Panc1 (cell line): ENCODE results near the gene HACL1. TPM values are rescaled to one million over a fixed set of nuclear protein-coding genes. Genes with fewer than 3 reads are reported as not detected.
A peak's percentile ranks its signal among the peaks of the same experiment; 100 is the strongest.

Experiments
- ATAC-seq: fragments of 200-7000 bp; cut with Tn5 transposase; 2 replicates; pipeline ENCODE4 v1.9.1; 2020; ENCODE audit warnings: mild to moderate bottlenecking, moderate library complexity
- BruUV-seq: library from RNA; stranded (reverse); fragments of 400-500 nt; replicated peaks from 2 replicates; lab custom pipeline; 2021; lab: Mats Ljungman, UMichigan
- CTCF ChIA-PET: fragments of 300-600 bp; sonication (Branson Sonifier 250); formaldehyde crosslinking; loops from one replicate; lab custom pipeline; 2022; ENCODE audit warnings: antibody characterized with exemption; lab: Charles Lee
- POLR2A ChIA-PET: fragments of 300-600 bp; sonication (Branson Sonifier 250); formaldehyde crosslinking; loops from one replicate; lab custom pipeline; 2022; ENCODE audit warnings: antibody characterized with exemption; lab: Charles Lee
- DNase-seq: peaks from one replicate; pipeline ENCODE4 v3.0.0-alpha.2; 2010; ENCODE audit warnings: low read depth, low spot score
- H3K27ac ChIP-seq: 2 replicates; pipeline ENCODE4 v1.5.1; 2011; ENCODE audit warnings: mild to moderate bottlenecking, low read length, inconsistent platforms
- H3K27me3 ChIP-seq: fragments of 200-500 bp; sonication (Bioruptor generic); 2 replicates; pipeline ENCODE4 v1.6.0; 2014; ENCODE audit warnings: low read length, inconsistent platforms; ENCODE audit not compliant: control insufficient read depth, insufficient read depth
- H3K36me3 ChIP-seq: fragments of 200-500 bp; sonication (Bioruptor generic); 2 replicates; pipeline ENCODE4 v1.5.1; 2014; ENCODE audit warnings: inconsistent platforms, mild to moderate bottlenecking, low read length, moderate library complexity; ENCODE audit not compliant: control insufficient read depth, insufficient read depth
- H3K4me1 ChIP-seq: 2 replicates; pipeline ENCODE4 v1.5.1; 2011; ENCODE audit warnings: inconsistent platforms, mild to moderate bottlenecking, low read length, moderate library complexity; ENCODE audit not compliant: control insufficient read depth, insufficient read depth
- H3K4me3 ChIP-seq, 2 experiments: 2 replicates each; pipeline ENCODE4 v1.5.1; 2011 to 2012; ENCODE audit warnings: low read depth in 2 of 2, low read length in 2 of 2, mild to moderate bottlenecking in 2 of 2, inconsistent platforms in 1 of 2, moderate library complexity in 1 of 2
- H3K9me3 ChIP-seq: fragments of 200-500 bp; sonication (Bioruptor generic); 2 replicates; pipeline ENCODE4 v1.5.1; 2014; ENCODE audit warnings: low read depth, mild to moderate bottlenecking, inconsistent platforms, low read length, moderate library complexity; ENCODE audit not compliant: control insufficient read depth, insufficient read depth
- CTCF ChIP-seq: fragments of 450-650 bp; IDR thresholded peaks from 2 replicates; pipeline ENCODE4 v1.5.1; 2017; ENCODE audit warnings: mild to moderate bottlenecking
- POLR2AphosphoS5 ChIP-seq: IDR thresholded peaks from 2 replicates; pipeline ENCODE4 v1.6.1; 2012; ENCODE audit warnings: mild to moderate bottlenecking, low read depth, low read length, moderate library complexity
- REST ChIP-seq, 2 experiments: IDR thresholded peaks; 2 replicates each; pipeline ENCODE4 v1.6.1; 2011 to 2012; ENCODE audit warnings: low read depth in 2 of 2, control low read depth in 1 of 2, low read length in 1 of 2, mild to moderate bottlenecking in 1 of 2, moderate library complexity in 1 of 2; ENCODE audit not compliant: insufficient read depth in 1 of 2
- SIN3A ChIP-seq: IDR thresholded peaks from 2 replicates; pipeline ENCODE4 v1.6.1; 2012; ENCODE audit warnings: low read depth, mild to moderate bottlenecking, low read length, moderate library complexity, borderline replicate concordance; ENCODE audit not compliant: insufficient read depth
- TCF7L2 ChIP-seq: IDR thresholded peaks from 2 replicates; pipeline ENCODE4 v1.6.1; 2011; ENCODE audit warnings: mild to moderate bottlenecking, low read depth, low read length, inconsistent platforms
- in situ Hi-C: cut with HindIII; loops from 2 replicates; pipeline ENCODE4 v1.10.0; 2016; ENCODE audit warnings: low sequenced_read_pairs, low pct_unique_long_range_greater_than_20kb
- intact Hi-C: fragments of 100-400 bp; cut with micrococcal nuclease; formaldehyde crosslinking; loops from one replicate; pipeline ENCODE4 v1.10.0; 2022; ENCODE audit not compliant: unreplicated experiment
- total RNA-seq: library from RNA; stranded (reverse); gene quantifications from one replicate; pipeline ENCODE4 v1.2.1, GENCODE V29; 2021; ENCODE audit not compliant: unreplicated experiment

The HACL1 gene
- total RNA-seq, 1 experiment from 2014 or later, result 26.8 TPM

- ChIA-PET POLR2A (interaction anchor here (0.6 to 1.0 kb wide), 2 partner anchors 11 to 411 kb away, joined by 9 to 14 read pairs; no protein-coding TSS in a partner anchor), CTCF (interaction anchor here (0.6 kb wide), 1 partner anchor 138 kb away, joined by 3 read pairs; no protein-coding TSS in a partner anchor)
- Histone ChIP-seq H3K36me3 (no peaks in the 10 kb centered on the region), H3K4me1 (peaks cover 27% of the 10 kb centered on the region), H3K4me3 (no peak overlapping the region), H3K9me3 (no peaks in the 10 kb centered on the region), H3K27ac (peak overlapping the region; percentile 94), H3K27me3 (no peaks in the 10 kb centered on the region)
- intact Hi-C loops, result no loop called here
- no TSS peak for BruUV-seq
- ATAC-seq (no peak), DNase-seq (no peak)
- in situ Hi-C loops, result no loop called here
- TF ChIP-seq CTCF, result no peak
- no peak for TF ChIP-seq POLR2AphosphoS5
- no peak for TF ChIP-seq SIN3A
- TF ChIP-seq TCF7L2, result no peak
- TF ChIP-seq REST (IDR thresholded peaks at IDR 0.05; ENCODE audit: insufficient read depth in 1 of 2, low read depth in 2 of 2, low read length in 1 of 2), result no peak
Measured at GRCh38 chr3:15645246-15645645, 43.9 kb upstream of the HACL1 start.

- peak overlapping the region; percentile 89 for H3K27ac ChIP-seq
- no peaks in the 10 kb centered on the region for H3K9me3 ChIP-seq
- CTCF ChIA-PET, result no interaction called here
- H3K36me3 ChIP-seq, result no peaks in the 10 kb centered on the region
- no peaks in the 10 kb centered on the region for H3K27me3 ChIP-seq
- ATAC-seq, result no peak
- in situ Hi-C loops, result no loop called here
- no TSS peak for BruUV-seq
- POLR2A ChIA-PET, result interaction anchor here (0.6 kb wide), 1 partner anchor 27 kb away, joined by 3 read pairs; no protein-coding TSS in a partner anchor
- TF ChIP-seq CTCF (no peak), POLR2AphosphoS5 (no peak), REST (IDR thresholded peaks at IDR 0.05; ENCODE audit: insufficient read depth in 1 of 2, low read depth in 2 of 2, low read length in 1 of 2) (no peak), TCF7L2 (no peak), SIN3A (no peak)
- peaks cover 35% of the 10 kb centered on the region for H3K4me1 ChIP-seq
- no peak for DNase-seq
- intact Hi-C loops, result no loop called here
- no peak overlapping the region for H3K4me3 ChIP-seq
Measured at GRCh38 chr3:15638891-15639262, 37.5 kb upstream of the HACL1 start.
